ENCODE results near the gene ZNF804B.

- TF ChIP-seq ZFP30 (CRISPR knock-in tag; IDR thresholded peaks at IDR 0.05) (no peak), ZNF70 (CRISPR knock-in tag; IDR thresholded peaks at IDR 0.05) (no peak), ZNF565 (CRISPR knock-in tag; conservative IDR thresholded peaks at IDR 0.05; ENCODE audit: low read depth) (no peak), TCF4 (CRISPR knock-in tag; IDR thresholded peaks at IDR 0.05; ENCODE audit: borderline replicate concordance) (no peak), RARB (CRISPR knock-in tag; IDR thresholded peaks at IDR 0.05) (no peak), TOX (CRISPR knock-in tag; IDR thresholded peaks at IDR 0.05; ENCODE audit: borderline replicate concordance) (no peak), ZNF8 (CRISPR knock-in tag; IDR thresholded peaks at IDR 0.05) (no peak), PATZ1 (CRISPR knock-in tag; IDR thresholded peaks at IDR 0.05; ENCODE audit: borderline replicate concordance) (no peak), ISL1 (CRISPR knock-in tag; IDR thresholded peaks at IDR 0.05) (no peak), CSDC2 (CRISPR knock-in tag; IDR thresholded peaks at IDR 0.05) (no peak)
Measured at GRCh38 chr7:89060234-89060633, 300.7 kb downstream of the ZNF804B start.

Measured in SK-N-SH treated with all-trans-retinoic acid at 6 μM for 48 hours (cell line).